PC-3 (cell line): ENCODE results near the gene PIM3. TPM values are rescaled to one million over a fixed set of nuclear protein-coding genes. Genes with fewer than 3 reads are reported as not detected.

Experiments used
- ATAC-seq: fragments of 200-7000 bp; cut with Tn5 transposase; 2 replicates; pipeline ENCODE4 v1.9.1; 2020; ENCODE audit warnings: mild to moderate bottlenecking, moderate library complexity
- BruUV-seq: library from RNA; stranded (reverse); fragments of 400-500 nt; replicated peaks from 2 replicates; lab custom pipeline; 2021; lab: Mats Ljungman, UMichigan
- CTCF ChIA-PET: fragments of 300-600 bp; sonication (Branson Sonifier 250); formaldehyde crosslinking; loops from one replicate; lab custom pipeline; 2022; ENCODE audit warnings: antibody characterized with exemption; lab: Charles Lee
- POLR2A ChIA-PET: fragments of 300-600 bp; sonication (Branson Sonifier 250); formaldehyde crosslinking; loops from one replicate; lab custom pipeline; 2022; ENCODE audit warnings: antibody characterized with exemption; ENCODE audit not compliant: unreplicated experiment; lab: Charles Lee
- DNase-seq: peaks from one replicate; pipeline ENCODE4 v3.0.0-alpha.2; 2015
- H2AFZ ChIP-seq: fragments of 300-600 bp; sonication (generic); 2 replicates; pipeline ENCODE4 v1.6.0; 2016; ENCODE audit warnings: antibody characterized with exemption, low read length
- H3F3A ChIP-seq: fragments of 300-600 bp; sonication (generic); one replicate; pipeline ENCODE4 v1.6.0; 2017; ENCODE audit warnings: antibody characterized with exemption, low read length, control low read depth, mild to moderate bottlenecking; ENCODE audit not compliant: unreplicated experiment
- H3K27ac ChIP-seq: fragments of 300-600 bp; sonication (generic); 2 replicates; pipeline ENCODE4 v1.5.1; 2016; ENCODE audit warnings: mild to moderate bottlenecking, low read length
- H3K27me3 ChIP-seq: fragments of 300-600 bp; sonication (generic); 2 replicates; pipeline ENCODE4 v1.6.1; 2016; ENCODE audit warnings: low read length, mixed read lengths
- H3K36me3 ChIP-seq: fragments of 300-600 bp; sonication (generic); 2 replicates; pipeline ENCODE4 v1.6.1; 2016; ENCODE audit warnings: low read depth, mixed run types, low read length, mixed read lengths
- H3K4me1 ChIP-seq: fragments of 300-600 bp; sonication (generic); 2 replicates; pipeline ENCODE4 v1.5.1; 2016; ENCODE audit warnings: low read length; ENCODE audit not compliant: insufficient read depth
- H3K4me2 ChIP-seq: fragments of 300-600 bp; sonication (generic); 2 replicates; pipeline ENCODE4 v1.6.0; 2016; ENCODE audit warnings: low read length
- H3K4me3 ChIP-seq: fragments of 300-600 bp; sonication (generic); 2 replicates; pipeline ENCODE4 v1.5.1; 2016; ENCODE audit warnings: mild to moderate bottlenecking, low read length, mixed read lengths
- H3K79me2 ChIP-seq: fragments of 300-600 bp; sonication (generic); 2 replicates; pipeline ENCODE4 v1.6.1; 2017; ENCODE audit warnings: low read length, mixed read lengths
- H3K9ac ChIP-seq: fragments of 300-600 bp; sonication (generic); 2 replicates; pipeline ENCODE4 v1.6.0; 2016; ENCODE audit warnings: mild to moderate bottlenecking, low read length
- H3K9me2 ChIP-seq: fragments of 300-600 bp; sonication (generic); replicated peaks from 2 replicates; pipeline ENCODE4 v1.6.1; 2016; ENCODE audit warnings: mixed run types, low read length, mixed read lengths
- H3K9me3 ChIP-seq: fragments of 300-600 bp; sonication (generic); 2 replicates; pipeline ENCODE4 v1.6.1; 2016; ENCODE audit warnings: low read length, mixed read lengths
- H4K20me1 ChIP-seq: fragments of 300-600 bp; sonication (generic); 2 replicates; pipeline ENCODE4 v1.6.1; 2016; ENCODE audit warnings: low read length, mixed read lengths
- CTCF ChIP-seq: fragments of 300-600 bp; sonication (generic); conservative IDR thresholded peaks from 2 replicates; pipeline ENCODE4 v1.5.1; 2017; ENCODE audit warnings: antibody characterized with exemption, low read depth, mild to moderate bottlenecking, low read length
- EZH2 ChIP-seq: fragments of 300-600 bp; sonication (generic); IDR thresholded peaks from one replicate; pipeline ENCODE4 v1.6.1; 2017; ENCODE audit warnings: antibody characterized with exemption, mild to moderate bottlenecking, low read length; ENCODE audit not compliant: unreplicated experiment
- EZH2phosphoT487 ChIP-seq: fragments of 300-600 bp; sonication (generic); IDR thresholded peaks from 2 replicates; pipeline ENCODE4 v1.6.1; 2018; ENCODE audit warnings: mild to moderate bottlenecking, antibody characterized with exemption, low read length, borderline replicate concordance
- intact Hi-C: fragments of 100-400 bp; cut with micrococcal nuclease; formaldehyde crosslinking; loops from 2 replicates; pipeline ENCODE4 v1.9.0; 2023
- total RNA-seq: library from RNA; depleted of rRNA; stranded (reverse); fragments of >200 nt; gene quantifications from 2 replicates; pipeline ENCODE4 v1.2.3, GENCODE V29; 2014

PIM3 gene
- total RNA-seq, 1 experiment from 2014 or later: 61.7 TPM

GRCh38 chr22:49951000-49951677 is 9.4 kb upstream of the PIM3 start:
- ATAC-seq: peak; percentile 59
- peak overlapping the region; percentile 56 for H3K4me2 ChIP-seq
- H2AFZ ChIP-seq: no peak overlapping the region
- peaks cover 42% of the 10 kb centered on the region for H3K4me1 ChIP-seq
- intact Hi-C loops: no loop called here
- DNase-seq: peak; percentile 91
- H3K9ac ChIP-seq: peak overlapping the region; percentile 58
- no peaks in the 10 kb centered on the region for H3F3A ChIP-seq
- peak overlapping the region; percentile 84 for H3K27ac ChIP-seq
- H3K4me3 ChIP-seq: no peak overlapping the region
- no peaks in the 10 kb centered on the region for H3K9me2 ChIP-seq
- BruUV-seq: no TSS peak
- TF ChIP-seq EZH2phosphoT487: peak; percentile 96
- TF ChIP-seq EZH2: no peak
- TF ChIP-seq CTCF: no peak
- no peaks in the 10 kb centered on the region for H3K36me3 ChIP-seq
- H3K79me2 ChIP-seq: no peaks in the 10 kb centered on the region
- POLR2A ChIA-PET: no interaction called here
- CTCF ChIA-PET: no interaction called here
- H4K20me1 ChIP-seq: no peaks in the 10 kb centered on the region
- no peaks in the 10 kb centered on the region for H3K27me3 ChIP-seq
- H3K9me3 ChIP-seq: no peaks in the 10 kb centered on the region

- ATAC-seq: no peak
- no peak for DNase-seq
Measured at GRCh38 chr22:49951678-49951985, 8.9 kb upstream of the PIM3 start.

More at GRCh38 chr22:49951678-49951985, 8.9 kb upstream of the PIM3 start:
- Histone ChIP-seq H3K27me3 (no peaks in the 10 kb centered on the region), H3K9me3 (no peaks in the 10 kb centered on the region), H3K9ac (peak overlapping the region; percentile 58), H3K27ac (peak overlapping the region; percentile 82), H3K4me3 (no peak overlapping the region), H3K79me2 (no peaks in the 10 kb centered on the region), H3F3A (no peaks in the 10 kb centered on the region), H3K36me3 (no peaks in the 10 kb centered on the region), H3K4me1 (peaks cover 42% of the 10 kb centered on the region), H4K20me1 (no peaks in the 10 kb centered on the region), H2AFZ (no peak overlapping the region), H3K4me2 (peak overlapping the region; percentile 37; the same call in 1 of the 2 replicates), H3K9me2 (no peaks in the 10 kb centered on the region)
- TF ChIP-seq EZH2phosphoT487 (no peak), EZH2 (no peak), CTCF (no peak)
- TSS peak; percentile 61 for BruUV-seq
- intact Hi-C loops: no loop called here
- CTCF ChIA-PET: interaction anchor here (0.6 kb wide), 1 partner anchor 18 kb away, joined by 14 read pairs; no protein-coding TSS in a partner anchor
- POLR2A ChIA-PET: no interaction called here
